Left forelimb (tissue), 1 donor: ENCODE data around the gene KASH5.
"Not testable (repeated sequence)": the region's sequence is repeated elsewhere in the genome, so short reads cannot be mapped to it uniquely, and the experiment has no call there.

Experiments used
- DNase-seq: peaks from one replicate; pipeline ENCODE4 v3.0.0-alpha.2; 2018; ENCODE audit warnings: low spot score

The KASH5 gene

GRCh38 chr19:49436381-49437017, 48.5 kb downstream of the KASH5 start:
- no peak for DNase-seq

GRCh38 chr19:49437231-49437630, 49.2 kb downstream of the KASH5 start:
- DNase-seq = no peak

- DNase-seq = no peak
Measured at GRCh38 chr19:49438261-49438660, 50.2 kb downstream of the KASH5 start.

- no peak for DNase-seq
Measured at GRCh38 chr19:49439836-49440235, 51.8 kb downstream of the KASH5 start.

- no peak for DNase-seq
Measured at GRCh38 chr19:49440439-49441209, 52.6 kb downstream of the KASH5 start.

GRCh38 chr19:49441210-49441959, 53.3 kb downstream of the KASH5 start, which contains the start of gene SLC17A7:
SLC17A7 (minus strand) TSS chr19:49441527; CDS start chr19:49441379, 148 bp downstream.
- no peak for DNase-seq

GRCh38 chr19:49441960-49442350, 53.9 kb downstream of the KASH5 start:
- DNase-seq = no peak

GRCh38 chr19:49442354-49442753, 54.3 kb downstream of the KASH5 start:
- no peak for DNase-seq

- peak; percentile 92 for DNase-seq
Measured at GRCh38 chr19:49442771-49443365, 54.8 kb downstream of the KASH5 start.

GRCh38 chr19:49443366-49444099, 55.5 kb downstream of the KASH5 start:
- peak; percentile 99 for DNase-seq

- not testable (repeated sequence) for DNase-seq
Measured at GRCh38 chr19:49444100-49444700, 56.2 kb downstream of the KASH5 start.

GRCh38 chr19:49445997-49446396, 57.9 kb downstream of the KASH5 start:
- DNase-seq = no peak

GRCh38 chr19:49447485-49448431, 59.7 kb downstream of the KASH5 start:
- no peak for DNase-seq

GRCh38 chr19:49448432-49448786, 60.4 kb downstream of the KASH5 start:
- DNase-seq = no peak

GRCh38 chr19:49450405-49450804, 62.4 kb downstream of the KASH5 start:
- no peak for DNase-seq

- peak; percentile 95 for DNase-seq
Measured at GRCh38 chr19:49451430-49452181, 63.6 kb downstream of the KASH5 start, which contains the start of gene PIH1D1. PIH1D1 (minus strand) TSS chr19:49451814; CDS start chr19:49451574, 240 bp downstream.

GRCh38 chr19:49453013-49453756, 65.1 kb downstream of the KASH5 start, which contains the start of gene ALDH16A1:
ALDH16A1 (plus strand) TSS chr19:49453225; CDS start chr19:49453332, 107 bp downstream.
- DNase-seq = peak; percentile 100

- no peak for DNase-seq
Measured at GRCh38 chr19:49453757-49454240, 65.8 kb downstream of the KASH5 start.
